ENCODE measurements around the gene ALDH7A1.
"Not testable (repeated sequence)": the region's sequence is repeated elsewhere in the genome, so short reads cannot be mapped to it uniquely, and the experiment has no call there.

The ALDH7A1 gene

GRCh38 chr5:126594748-126595485, at the start of gene ALDH7A1:
TSS of gene ALDH7A1 (minus strand) at chr5:126595219. CDS start at chr5:126595198, 21 bp downstream.
- DNase-seq (ENCODE audit: low read depth): peak; percentile 92

- DNase-seq (ENCODE audit: low read depth): no peak
Measured at GRCh38 chr5:126641387-126641786, 46.4 kb upstream of the ALDH7A1 start.

DNA sequence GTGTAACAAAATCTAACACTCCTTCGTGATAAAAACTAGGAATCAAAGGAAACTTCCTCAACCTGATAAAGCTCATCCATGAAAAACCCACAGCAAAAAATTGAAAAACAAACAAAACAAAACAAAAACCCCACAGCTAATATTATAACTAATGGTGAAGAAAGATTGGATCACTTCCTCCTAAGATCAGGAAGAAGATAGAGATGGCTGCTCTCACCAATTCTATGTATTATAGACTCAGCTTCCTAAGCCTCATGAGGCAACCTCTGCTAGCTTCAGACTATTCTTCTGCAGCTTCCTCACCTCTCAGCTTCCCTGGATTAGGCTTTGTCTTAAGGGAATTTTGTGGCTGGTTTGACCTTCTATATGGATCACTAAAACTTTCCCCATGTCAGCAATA, 45.8 kb upstream of the ALDH7A1 start:
- no peak for DNase-seq (ENCODE audit: low read depth)

GRCh38 chr5:126636956-126637355, 41.9 kb upstream of the ALDH7A1 start:
- no peak for DNase-seq (ENCODE audit: low read depth)

GRCh38 chr5:126635585-126635984, 40.6 kb upstream of the ALDH7A1 start:
- no peak for DNase-seq (ENCODE audit: low read depth)

DNA sequence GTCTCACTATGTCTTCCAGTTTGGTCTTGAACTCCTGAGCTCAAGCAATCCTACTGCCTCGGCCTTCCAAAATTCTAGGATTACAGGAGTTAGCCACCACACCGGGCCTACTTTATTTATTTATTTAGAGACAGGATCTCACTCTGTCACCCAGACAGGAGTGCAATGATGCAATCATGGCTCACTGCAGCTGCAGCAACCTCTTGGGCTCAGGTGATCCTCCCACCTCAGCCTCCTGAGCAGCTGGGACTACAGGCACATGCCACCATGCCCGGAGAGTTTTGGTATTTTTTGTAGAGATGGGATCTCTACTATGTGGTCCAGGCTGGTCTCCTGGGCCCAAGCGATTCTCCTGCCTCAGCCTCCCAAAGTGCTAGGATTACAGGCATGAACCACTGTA, 38.5 kb upstream of the ALDH7A1 start:
- DNase-seq (ENCODE audit: low read depth): no peak

GRCh38 chr5:126631920-126632319, 36.9 kb upstream of the ALDH7A1 start:
- DNase-seq (ENCODE audit: low read depth): no peak

GRCh38 chr5:126628102-126628501, 33.1 kb upstream of the ALDH7A1 start:
- DNase-seq (ENCODE audit: low read depth): no peak

DNA sequence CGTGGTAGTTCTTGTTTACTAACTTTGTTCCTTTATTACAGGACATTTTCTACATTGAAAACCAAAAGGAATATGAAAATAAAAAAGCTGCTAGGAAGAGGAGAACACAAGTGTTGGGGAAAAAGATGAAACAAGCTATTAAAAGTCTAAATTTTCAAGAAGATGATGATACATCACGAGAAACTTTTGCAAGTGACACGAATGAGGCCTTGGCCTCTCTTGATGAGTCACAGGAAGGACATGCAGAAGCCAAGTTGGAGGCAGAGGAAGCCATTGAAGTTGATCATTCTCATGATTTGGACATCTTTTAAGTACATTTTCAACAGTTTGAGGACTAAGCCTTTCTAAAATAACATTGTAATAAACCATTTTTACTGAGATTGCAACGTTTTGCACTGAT, 29.5 kb upstream of the ALDH7A1 start:
- DNase-seq (ENCODE audit: low read depth): peak; percentile 85

GRCh38 chr5:126619781-126620180, 24.8 kb upstream of the ALDH7A1 start:
- DNase-seq (ENCODE audit: low read depth): no peak

- not testable (repeated sequence) for DNase-seq (ENCODE audit: low read depth)
Measured at GRCh38 chr5:126617603-126618002, 22.6 kb upstream of the ALDH7A1 start.

DNA sequence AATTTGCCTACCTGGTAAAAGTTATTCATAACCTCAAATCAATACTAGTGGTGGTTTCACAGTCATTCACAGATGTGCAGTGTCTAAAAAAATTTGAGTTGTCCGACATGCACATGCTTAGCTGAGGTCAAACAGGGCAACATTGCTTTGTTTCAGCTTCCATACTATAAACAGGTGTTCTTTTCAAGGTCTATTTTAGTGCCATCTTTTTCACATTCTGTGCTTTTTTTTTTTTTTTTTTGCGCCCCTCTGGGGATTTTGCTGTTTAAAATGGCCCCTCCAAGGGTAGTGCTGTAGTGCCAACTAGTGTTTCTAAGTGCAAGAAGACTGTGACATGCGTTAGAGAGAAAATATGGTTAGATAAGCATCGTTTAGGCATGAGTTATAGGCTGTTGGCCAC, 20.3 kb upstream of the ALDH7A1 start:
- no peak for DNase-seq (ENCODE audit: low read depth)

- no peak for DNase-seq (ENCODE audit: low read depth)
Measured at GRCh38 chr5:126613941-126614592, 19.0 kb upstream of the ALDH7A1 start.

DNA sequence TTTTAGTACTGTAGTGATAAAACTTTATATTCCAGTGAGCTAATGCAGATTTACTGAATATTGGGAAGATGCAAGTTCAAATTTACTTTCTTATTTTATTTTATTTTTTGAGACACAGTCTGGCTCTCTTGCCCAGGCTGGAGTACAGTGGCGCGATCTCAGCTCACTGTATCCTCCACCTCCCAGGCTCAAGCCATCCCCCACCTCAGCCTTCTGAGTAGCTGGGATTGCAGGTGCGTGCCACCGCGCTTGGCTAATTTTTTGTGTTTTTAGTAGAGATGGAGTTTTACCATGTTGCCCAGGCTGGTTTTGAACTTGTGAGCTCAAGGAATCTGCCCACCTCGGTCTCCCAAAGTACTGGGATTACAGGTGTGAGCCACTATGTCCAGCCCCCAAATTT, 15.6 kb upstream of the ALDH7A1 start:
- no peak for DNase-seq (ENCODE audit: low read depth)

DNA sequence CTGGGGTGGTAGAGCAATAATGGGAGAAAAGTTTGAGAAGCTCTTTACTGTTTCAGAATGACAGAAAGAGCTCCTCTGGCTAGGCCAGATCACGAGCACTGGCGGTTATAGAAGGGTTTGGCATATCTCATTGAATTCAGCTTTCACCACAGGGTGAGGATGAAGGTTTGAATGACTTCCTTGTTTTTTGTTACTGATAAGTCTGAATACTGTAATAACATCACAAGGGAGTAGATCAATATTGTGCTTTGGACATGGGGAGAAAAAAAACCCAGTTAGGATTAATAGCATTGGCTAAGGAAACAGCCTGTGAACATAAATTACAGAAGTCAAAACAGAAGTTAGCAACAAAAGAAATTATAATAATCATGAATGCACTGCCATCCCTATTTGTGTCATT, 15.1 kb upstream of the ALDH7A1 start:
- no peak for DNase-seq (ENCODE audit: low read depth)

DNA sequence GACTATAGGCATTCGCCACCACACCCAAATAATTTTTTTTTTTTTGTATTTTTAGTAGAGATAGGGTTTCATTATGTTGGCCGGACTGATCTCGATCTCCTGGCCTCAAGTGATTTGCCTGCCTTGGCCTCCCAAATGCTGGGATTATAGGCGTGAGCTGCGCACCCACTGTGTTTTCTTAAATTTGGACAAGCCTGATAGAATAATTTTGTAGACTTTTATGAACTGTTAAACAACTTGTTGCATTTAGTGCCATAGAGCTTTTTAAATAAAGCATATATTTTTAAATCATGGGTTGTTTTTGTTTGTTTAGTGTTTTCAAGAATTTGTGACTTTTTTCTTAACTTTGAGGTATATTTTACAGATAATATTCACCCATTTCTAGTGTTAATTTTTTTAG, 10.5 kb upstream of the ALDH7A1 start:
- DNase-seq (ENCODE audit: low read depth): no peak

- no peak for DNase-seq (ENCODE audit: low read depth)
Measured at GRCh38 chr5:126603402-126603991, 8.5 kb upstream of the ALDH7A1 start.

- peak; percentile 69 for DNase-seq (ENCODE audit: low read depth)
Measured at GRCh38 chr5:126600631-126601511, 5.9 kb upstream of the ALDH7A1 start, which contains the start of gene PHAX. TSS of gene PHAX (plus strand) at chr5:126600947. CDS start at chr5:126600963, 16 bp downstream.

- DNase-seq (ENCODE audit: low read depth): not testable (repeated sequence)
Measured at GRCh38 chr5:126599971-126600630, 5.1 kb upstream of the ALDH7A1 start.

- DNase-seq (ENCODE audit: low read depth): no peak
Measured at GRCh38 chr5:126599499-126599898, 4.5 kb upstream of the ALDH7A1 start.

DNA sequence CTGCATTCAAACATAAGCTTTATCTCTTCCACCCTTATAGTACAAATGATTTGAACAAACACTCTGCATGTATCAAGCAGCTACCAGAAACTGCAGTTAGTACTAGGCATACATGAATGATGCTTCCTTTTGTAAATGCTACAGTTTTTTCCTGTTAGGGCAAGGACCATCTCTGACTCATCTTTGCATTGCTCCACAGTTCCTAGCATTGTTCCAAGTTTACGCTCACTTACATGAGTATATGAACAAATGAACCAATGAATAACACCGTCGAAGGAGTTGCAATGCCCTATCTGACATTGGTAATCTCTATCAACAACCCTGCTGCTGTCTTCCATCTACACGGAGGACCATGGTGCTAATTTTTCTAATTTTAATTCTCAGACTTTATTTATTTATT, 2.1 kb upstream of the ALDH7A1 start:
- DNase-seq (ENCODE audit: low read depth): peak; percentile 94
